SH-SY5Y (cell line): ENCODE data around the gene NOTUM.

Source experiments
- GATA2 ChIP-seq: IDR thresholded peaks from 2 replicates; pipeline ENCODE4 v1.6.1; 2011; ENCODE audit warnings: mild to moderate bottlenecking, low read depth, low read length
- GATA3 ChIP-seq: IDR thresholded peaks from 2 replicates; pipeline ENCODE4 v1.6.1; 2011; ENCODE audit warnings: low read depth, mild to moderate bottlenecking, low read length, moderate library complexity

NOTUM gene

DNA sequence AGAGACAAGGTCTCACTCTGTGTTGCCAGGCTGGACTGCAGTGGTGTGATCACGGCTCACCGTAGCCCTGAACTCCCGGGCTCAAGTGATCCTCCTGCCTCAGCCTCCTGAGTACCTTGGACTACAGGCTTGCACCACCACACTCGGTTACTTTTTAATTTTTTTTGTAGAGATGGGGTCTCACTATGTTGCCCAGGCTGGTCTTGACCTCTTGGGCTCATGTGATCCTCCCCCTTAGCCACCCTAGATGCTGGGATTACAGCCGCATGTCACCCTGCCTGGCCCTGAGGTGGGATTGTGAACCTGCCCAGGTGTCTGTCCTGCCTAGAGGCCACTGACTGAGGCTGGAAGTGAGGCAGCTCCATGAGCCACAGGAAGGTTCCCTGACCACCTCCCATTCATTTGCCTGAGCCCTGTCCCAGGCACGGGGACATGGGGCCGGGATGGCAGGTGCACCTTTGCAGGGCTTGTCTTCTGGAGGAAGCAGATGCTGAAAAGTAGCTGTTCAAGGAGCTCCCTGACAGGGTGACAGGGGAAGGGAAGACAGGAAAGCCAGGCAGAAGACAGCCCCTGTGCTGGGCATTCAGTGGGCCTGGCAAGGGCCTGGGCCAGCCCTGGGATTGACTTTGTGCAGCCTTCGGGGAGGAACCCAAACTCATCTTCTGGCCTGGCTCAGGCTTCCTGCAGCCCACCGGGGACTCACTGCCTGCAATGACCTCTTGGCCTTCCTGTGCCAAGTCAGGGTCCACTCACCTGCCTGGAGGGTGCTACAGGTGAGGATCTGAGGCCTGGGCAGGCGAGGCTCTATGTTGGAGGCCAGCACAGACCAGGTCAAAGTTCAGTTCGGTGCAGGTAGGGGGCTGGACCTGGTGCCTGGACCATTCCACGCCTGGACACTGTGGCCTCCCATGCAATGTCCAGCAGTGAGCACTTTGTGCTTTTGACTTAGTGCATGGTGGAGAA, 8.1 kb upstream of the NOTUM start:
- TF ChIP-seq GATA3 (no peak), GATA2 (no peak)

GRCh38 chr17:81968396-81968745, 7.4 kb upstream of the NOTUM start:
- no peak for TF ChIP-seq GATA2
- TF ChIP-seq GATA3, result no peak

DNA sequence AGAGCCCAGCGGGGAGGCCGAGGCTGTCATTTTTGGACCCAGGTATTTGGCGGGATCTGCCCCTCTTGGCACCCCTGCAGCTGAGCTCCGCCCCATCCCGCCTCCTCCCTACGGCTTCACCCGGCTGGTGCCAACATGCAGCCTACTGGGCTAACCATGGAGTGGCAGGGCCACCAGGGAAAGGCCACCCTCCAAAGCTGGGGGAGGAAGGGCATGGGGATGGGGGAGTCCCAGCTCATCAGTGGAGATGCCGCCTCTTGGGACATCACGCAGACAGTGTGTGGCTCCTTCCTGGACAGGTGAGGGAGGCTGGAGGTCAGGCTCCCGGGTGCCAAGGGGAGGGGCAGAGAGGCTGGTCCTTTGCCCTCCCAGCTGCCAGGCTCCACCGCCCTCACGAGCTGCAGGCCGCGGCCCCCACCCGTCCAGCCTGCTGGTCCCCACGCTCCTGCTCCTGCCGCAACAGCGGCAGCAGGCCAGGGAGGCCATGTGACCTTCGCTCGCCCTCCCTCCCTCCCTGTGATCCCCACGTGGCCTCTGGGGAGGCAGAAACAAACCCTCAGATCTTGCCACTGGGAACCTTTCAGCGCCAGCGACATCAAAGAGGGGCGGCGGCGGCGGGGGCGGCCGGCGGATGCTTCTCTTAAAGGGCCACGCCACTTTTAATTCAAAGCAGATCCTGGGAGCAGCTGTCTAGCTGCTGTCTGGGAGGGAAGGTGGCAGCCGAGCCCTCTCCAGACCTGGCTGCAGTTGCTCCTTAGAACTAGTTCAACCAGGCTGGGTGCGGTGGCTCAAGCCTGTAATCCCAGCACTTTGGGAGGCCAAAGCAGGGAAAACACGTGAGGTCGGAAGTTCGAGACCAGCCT, 6.8 kb upstream of the NOTUM start:
- TF ChIP-seq GATA3, result no peak
- no peak for TF ChIP-seq GATA2

DNA sequence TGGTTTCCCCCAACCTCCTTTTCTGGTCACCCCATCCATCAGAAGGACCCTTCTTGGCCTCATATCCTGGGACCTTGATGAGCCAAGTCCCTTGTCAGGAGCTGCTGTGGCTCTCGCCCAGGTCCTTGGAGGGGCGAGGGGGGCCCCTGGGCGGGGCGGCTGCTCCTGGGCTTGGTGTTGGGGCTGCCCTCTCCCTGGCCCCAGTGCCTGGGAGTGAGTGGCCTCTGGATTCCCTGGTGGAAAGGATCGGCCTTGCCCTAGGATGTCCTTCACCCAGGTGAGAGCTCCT, 6.2 kb upstream of the NOTUM start:
- TF ChIP-seq GATA2 (no peak), GATA3 (no peak)

DNA sequence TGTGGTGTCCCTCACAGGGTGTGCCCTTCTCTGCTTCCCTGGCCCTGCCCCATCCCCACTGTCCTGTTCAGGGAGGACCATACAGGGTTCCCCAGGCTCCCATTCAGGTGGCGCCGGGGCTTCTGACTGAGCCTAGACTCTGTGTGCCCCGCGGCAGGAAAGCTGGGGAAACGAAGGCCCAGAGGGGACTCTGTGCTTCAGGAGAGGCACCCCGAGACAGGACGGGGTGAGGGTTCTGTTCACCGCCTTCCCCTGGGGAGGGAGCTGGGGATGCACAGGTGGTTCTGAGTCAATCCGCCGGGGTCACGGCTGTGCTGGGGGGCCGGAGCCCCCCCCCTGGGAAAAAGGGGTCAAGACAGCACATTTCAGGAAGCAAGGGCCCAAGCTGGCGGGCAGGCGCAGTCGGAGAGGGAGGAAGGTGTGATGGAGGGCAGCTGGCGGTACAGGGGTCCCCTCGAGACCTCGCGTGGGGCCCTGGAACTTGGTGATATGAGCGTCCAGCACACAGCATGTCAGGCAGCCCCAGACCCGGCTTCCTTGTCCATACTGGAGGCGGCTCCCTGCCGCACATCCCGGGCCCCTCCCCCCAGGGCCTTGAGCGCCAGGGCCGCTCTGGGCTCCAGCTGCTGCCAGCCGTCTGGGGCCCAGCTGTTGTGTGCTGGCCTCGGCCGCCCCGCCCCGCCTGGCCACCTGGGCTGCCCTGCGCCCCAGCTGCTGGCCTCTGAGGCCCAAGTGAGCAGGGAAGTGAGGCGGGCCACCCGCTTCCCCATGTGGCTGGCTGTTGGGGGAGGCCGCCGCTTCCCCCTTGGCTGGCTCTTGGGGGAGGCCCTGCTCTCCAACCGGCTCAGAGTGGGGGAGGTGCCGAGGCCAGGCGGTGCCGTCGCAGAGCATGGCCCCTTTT, 5.6 kb upstream of the NOTUM start:
- TF ChIP-seq GATA2, result no peak
- no peak for TF ChIP-seq GATA3

GRCh38 chr17:81964081-81964849, 3.3 kb upstream of the NOTUM start:
- no peak for TF ChIP-seq GATA2
- TF ChIP-seq GATA3, result no peak

DNA sequence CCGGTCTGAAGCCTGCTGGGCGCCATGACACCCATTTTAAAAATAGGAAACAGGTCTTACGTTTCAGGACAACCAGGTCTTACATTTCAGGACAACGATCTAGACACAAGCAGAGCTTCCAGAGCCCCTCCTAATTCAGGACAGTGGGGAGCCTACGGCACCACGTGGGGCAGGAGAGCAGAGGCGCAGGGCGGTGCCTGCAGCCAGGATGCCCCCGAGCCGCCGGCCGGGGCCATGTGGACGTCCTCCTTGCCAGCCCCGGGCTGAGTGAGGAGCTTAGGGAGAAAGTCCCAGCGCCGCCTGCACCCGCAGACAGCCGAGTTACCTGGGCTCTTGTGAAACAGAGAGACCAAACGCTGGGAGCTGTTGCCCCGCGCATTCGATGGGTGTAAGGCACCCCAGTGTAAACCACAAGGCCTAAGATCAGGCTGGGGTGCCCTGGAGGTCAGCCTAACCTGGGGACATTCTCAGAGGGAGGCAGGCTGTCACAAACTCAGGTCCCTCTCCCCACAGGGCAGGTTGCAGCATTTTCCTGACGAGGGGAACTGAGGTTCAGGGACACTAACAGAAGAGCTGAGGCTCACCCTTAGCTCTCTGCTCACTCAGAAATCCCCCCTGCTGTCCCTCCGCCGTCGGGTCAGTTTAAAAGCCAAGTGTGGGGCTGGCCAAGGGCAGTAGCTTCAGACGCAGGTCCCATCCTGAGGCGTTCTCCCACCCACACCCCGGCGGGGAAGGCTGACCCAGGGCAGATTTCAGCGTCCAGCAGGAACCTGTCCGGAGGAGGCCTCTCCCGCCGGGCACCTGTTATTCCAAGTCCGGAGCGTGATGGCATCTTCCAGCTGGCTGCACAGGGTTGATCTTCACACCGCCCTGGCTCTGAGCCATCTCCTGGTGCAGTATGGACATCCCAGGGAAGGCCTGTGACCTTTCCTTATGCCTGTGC, 1.8 kb upstream of the NOTUM start:
- no peak for TF ChIP-seq GATA2
- TF ChIP-seq GATA3, result no peak

GRCh38 chr17:81961521-81962498, 823 bp upstream of the NOTUM start:
- TF ChIP-seq GATA2 (no peak), GATA3 (no peak)

- TF ChIP-seq GATA2 (no peak), GATA3 (no peak)
These were observed 643 bp downstream of the NOTUM start for GRCh38 chr17:81960130-81960958.

DNA sequence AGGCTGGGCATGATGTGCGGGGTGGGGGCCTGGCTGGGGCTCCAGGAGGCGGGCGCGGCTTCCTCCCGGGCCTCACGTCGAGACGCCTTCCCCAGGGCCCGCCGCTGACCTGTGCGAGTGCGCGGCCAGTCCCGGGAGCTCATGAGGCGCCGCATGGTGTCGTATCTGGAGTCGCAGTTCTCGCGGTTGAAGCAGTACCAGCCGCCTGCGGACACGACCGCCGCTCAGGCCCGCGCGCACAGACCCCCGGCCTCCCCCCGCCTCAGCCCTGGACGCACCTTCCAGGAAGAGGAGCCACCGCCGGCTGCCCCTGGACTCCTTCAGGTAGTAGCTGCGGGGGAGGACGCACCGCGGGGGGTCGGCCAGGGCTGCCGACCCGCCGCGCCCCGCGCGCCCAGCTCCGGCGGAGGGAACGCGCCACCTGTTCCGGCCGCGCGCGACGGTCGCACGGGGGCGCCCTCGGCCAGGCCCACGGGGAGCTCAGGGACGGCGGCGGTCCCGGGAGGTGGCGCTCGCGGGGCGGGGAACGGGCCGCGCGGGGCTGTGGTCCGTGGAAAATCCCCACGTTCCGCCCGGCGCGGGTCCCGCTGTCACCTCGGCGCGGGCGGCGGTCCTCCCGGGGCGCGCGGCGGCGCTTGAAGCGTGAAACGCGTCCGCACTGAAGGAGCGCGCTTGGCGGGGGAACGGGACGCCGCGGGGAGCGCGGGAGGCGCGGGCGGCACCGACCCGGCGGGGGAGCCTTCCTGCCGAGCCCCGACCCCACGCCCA, 1.4 kb downstream of the NOTUM start:
- no peak for TF ChIP-seq GATA3
- no peak for TF ChIP-seq GATA2
